ENCODE measurements around the gene CNTN5.

Gene CNTN5

GRCh38 chr11:99391245-99391644 is 370.5 kb downstream of the CNTN5 start:
- DNase-seq (ENCODE audit: low read depth) = no peak

- DNase-seq (ENCODE audit: low read depth) = no peak
These were observed 385.6 kb downstream of the CNTN5 start for GRCh38 chr11:99406345-99406744.

GRCh38 chr11:99410636-99411035 is 389.9 kb downstream of the CNTN5 start:
- no peak for DNase-seq (ENCODE audit: low read depth)

- DNase-seq (ENCODE audit: low read depth) = no peak
These were observed 398.4 kb downstream of the CNTN5 start for GRCh38 chr11:99418927-99419720.

GRCh38 chr11:99419991-99420390 is 399.2 kb downstream of the CNTN5 start:
- no peak for DNase-seq (ENCODE audit: low read depth)

- DNase-seq (ENCODE audit: low read depth) = no peak
These were observed 402.1 kb downstream of the CNTN5 start for GRCh38 chr11:99422581-99423427.

GRCh38 chr11:99423428-99423983 is 402.8 kb downstream of the CNTN5 start:
- no peak for DNase-seq (ENCODE audit: low read depth)

- DNase-seq (ENCODE audit: low read depth) = no peak
These were observed 403.8 kb downstream of the CNTN5 start for GRCh38 chr11:99424313-99425084.

- no peak for DNase-seq (ENCODE audit: low read depth)
These were observed 404.8 kb downstream of the CNTN5 start for GRCh38 chr11:99425596-99425995.

- no peak for DNase-seq (ENCODE audit: low read depth)
These were observed 411.9 kb downstream of the CNTN5 start for GRCh38 chr11:99432677-99433076.

GRCh38 chr11:99443276-99443675 is 422.5 kb downstream of the CNTN5 start:
- DNase-seq (ENCODE audit: low read depth) = no peak

- no peak for DNase-seq (ENCODE audit: low read depth)
These were observed 425.7 kb downstream of the CNTN5 start for GRCh38 chr11:99446400-99446799.

- DNase-seq (ENCODE audit: low read depth) = no peak
These were observed 428.6 kb downstream of the CNTN5 start for GRCh38 chr11:99449345-99449744.

- DNase-seq (ENCODE audit: low read depth) = no peak
These were observed 431.3 kb downstream of the CNTN5 start for GRCh38 chr11:99452075-99452474.

GRCh38 chr11:99461913-99462312 is 441.2 kb downstream of the CNTN5 start:
- no peak for DNase-seq (ENCODE audit: low read depth)

- no peak for DNase-seq (ENCODE audit: low read depth)
These were observed 444.2 kb downstream of the CNTN5 start for GRCh38 chr11:99464985-99465384.

- DNase-seq (ENCODE audit: low read depth) = no peak
These were observed 468.8 kb downstream of the CNTN5 start for GRCh38 chr11:99489581-99489980.

- DNase-seq (ENCODE audit: low read depth) = no peak
These were observed 473.3 kb downstream of the CNTN5 start for GRCh38 chr11:99494065-99494464.

GRCh38 chr11:99501655-99502054 is 480.9 kb downstream of the CNTN5 start:
- no peak for DNase-seq (ENCODE audit: low read depth)

- no peak for DNase-seq (ENCODE audit: low read depth)
These were observed 484.6 kb downstream of the CNTN5 start for GRCh38 chr11:99505316-99505715.

GRCh38 chr11:99505831-99506230 is 485.1 kb downstream of the CNTN5 start:
- no peak for DNase-seq (ENCODE audit: low read depth)

GRCh38 chr11:99509863-99510262 is 489.1 kb downstream of the CNTN5 start:
- no peak for DNase-seq (ENCODE audit: low read depth)

Measured in stimulated activated CD8-positive, alpha-beta memory T cell treated with anti-CD3 and anti-CD28 coated beads, Interleukin-12 subunit alpha, Interleukin-12 subunit beta, amount 100 ng/mL, for 4 hours (primary cell).